Mesodermal cell (in vitro differentiated cells): ENCODE data around the gene PEAK1.
"Not testable (repeated sequence)": the region's sequence is repeated elsewhere in the genome, so short reads cannot be mapped to it uniquely, and the experiment has no call there.

Experiments used
- H3K27ac ChIP-seq: 2 replicates; pipeline ENCODE4 v1.7.0; 2013; ENCODE audit warnings: mild to moderate bottlenecking, low read depth, low read length, moderate library complexity; ENCODE audit not compliant: severe bottlenecking
- H3K36me3 ChIP-seq: 2 replicates; pipeline ENCODE4 v1.7.1; 2013; ENCODE audit warnings: mild to moderate bottlenecking, low read length, moderate library complexity; ENCODE audit not compliant: control insufficient read depth, insufficient read depth
- H3K4me1 ChIP-seq: one replicate; pipeline ENCODE4 v1.7.1; 2013; ENCODE audit warnings: mild to moderate bottlenecking, low read length; ENCODE audit not compliant: insufficient read depth, control insufficient read depth, poor library complexity, severe bottlenecking
- H3K4me3 ChIP-seq: 2 replicates; pipeline ENCODE4 v1.7.0; 2013; ENCODE audit warnings: low read length, control low read depth, mild to moderate bottlenecking; ENCODE audit not compliant: insufficient read depth, poor library complexity, severe bottlenecking; ENCODE audit errors: extremely low read depth
- H3K9me3 ChIP-seq: 2 replicates; pipeline ENCODE4 v1.7.1; 2013; ENCODE audit warnings: mild to moderate bottlenecking, low read length, moderate library complexity; ENCODE audit not compliant: control insufficient read depth
- WGBS, 2 experiments: methylation state at CpG; one replicate each; pipeline ENCODE4 v1.1.5; 2013; ENCODE audit warnings: missing lambda C conversion rate in 2 of 2; ENCODE audit not compliant: insufficient coverage in 2 of 2; 5-methylcytosine and 5-hydroxymethylcytosine counted together

The PEAK1 gene

GRCh38 chr15:77413699-77414349, 6.1 kb downstream of the PEAK1 start:
- H3K9me3 ChIP-seq = no peaks in the 10 kb centered on the region
- no peak overlapping the region for H3K4me3 ChIP-seq
- WGBS, 2 experiments = 91 to 100% methylated on average over 2 to 4 of the region's 4 CpGs
- peaks cover 22% of the 10 kb centered on the region for H3K4me1 ChIP-seq
- H3K36me3 ChIP-seq = no peaks in the 10 kb centered on the region
- no peak overlapping the region for H3K27ac ChIP-seq

GRCh38 chr15:77412972-77413698, 6.8 kb downstream of the PEAK1 start:
- Histone ChIP-seq H3K27ac (no peak overlapping the region), H3K36me3 (no peaks in the 10 kb centered on the region), H3K4me3 (no peak overlapping the region), H3K9me3 (no peaks in the 10 kb centered on the region), H3K4me1 (peaks cover 22% of the 10 kb centered on the region)
- no CpG with 5 or more reads among the region's 2 CpGs for WGBS, 2 experiments

- peaks cover 10% of the 10 kb centered on the region for H3K4me1 ChIP-seq
- peaks cover 4% of the 10 kb centered on the region for H3K9me3 ChIP-seq
- no peaks in the 10 kb centered on the region for H3K36me3 ChIP-seq
- no peak overlapping the region for H3K4me3 ChIP-seq
- no peak overlapping the region for H3K27ac ChIP-seq
- WGBS, 2 experiments = 100% methylated on average over 1 to 2 of the region's 3 CpGs
Measured at GRCh38 chr15:77411619-77411976, 8.3 kb downstream of the PEAK1 start.

GRCh38 chr15:77410701-77411618, 8.9 kb downstream of the PEAK1 start:
- no peak overlapping the region for H3K27ac ChIP-seq
- 60 to 100% methylated on average over 1 to 2 of the region's 7 CpGs for WGBS, 2 experiments
- peaks cover 4% of the 10 kb centered on the region for H3K9me3 ChIP-seq
- no peak overlapping the region for H3K4me3 ChIP-seq
- peaks cover 8% of the 10 kb centered on the region for H3K4me1 ChIP-seq
- no peaks in the 10 kb centered on the region for H3K36me3 ChIP-seq

GRCh38 chr15:77410157-77410500, 9.8 kb downstream of the PEAK1 start:
- H3K27ac ChIP-seq, H3K4me3 ChIP-seq, H3K4me1 ChIP-seq, H3K36me3 ChIP-seq, H3K9me3 ChIP-seq: not testable (repeated sequence)
- WGBS, 2 experiments = 98 to 99% methylated on average over 4 to 6 of the region's 7 CpGs

- H3K9me3 ChIP-seq = peaks cover 4% of the 10 kb centered on the region
- no peaks in the 10 kb centered on the region for H3K4me1 ChIP-seq
- no peak overlapping the region for H3K4me3 ChIP-seq
- H3K27ac ChIP-seq = no peak overlapping the region
- 92% methylated on average over 2 of the region's 4 CpGs; no CpG with 5 or more reads in 1 of the 2 experiments for WGBS, 2 experiments
- H3K36me3 ChIP-seq = no peaks in the 10 kb centered on the region
Measured at GRCh38 chr15:77409259-77410156, 10.4 kb downstream of the PEAK1 start.

- Histone ChIP-seq H3K9me3 (peaks cover 4% of the 10 kb centered on the region), H3K36me3 (no peaks in the 10 kb centered on the region), H3K4me1 (no peaks in the 10 kb centered on the region), H3K27ac (no peak overlapping the region), H3K4me3 (no peak overlapping the region)
- WGBS, 2 experiments = 100% methylated on average over 1 to 3 of the region's 4 CpGs
Measured at GRCh38 chr15:77406846-77407245, 13.1 kb downstream of the PEAK1 start.

GRCh38 chr15:77406173-77406759, 13.6 kb downstream of the PEAK1 start:
- no CpG with 5 or more reads among the region's 1 CpG for WGBS, 2 experiments
- H3K36me3 ChIP-seq, H3K4me3 ChIP-seq, H3K27ac ChIP-seq, H3K4me1 ChIP-seq, H3K9me3 ChIP-seq: not testable (repeated sequence)

GRCh38 chr15:77402740-77403379, 17.0 kb downstream of the PEAK1 start:
- peaks cover 16% of the 10 kb centered on the region for H3K9me3 ChIP-seq
- H3K27ac ChIP-seq = no peak overlapping the region
- no peaks in the 10 kb centered on the region for H3K36me3 ChIP-seq
- no peaks in the 10 kb centered on the region for H3K4me1 ChIP-seq
- WGBS, 2 experiments = 100% methylated on average over 1 of the region's 1 CpG
- no peak overlapping the region for H3K4me3 ChIP-seq
